ENCODE data around the gene BIN1. TPM values are rescaled to one million over a fixed set of nuclear protein-coding genes. Genes with fewer than 3 reads are reported as not detected.

The BIN1 gene
- total RNA-seq, 2 donors from 2014 or later, result 41.7 to 45.9 TPM

DNA sequence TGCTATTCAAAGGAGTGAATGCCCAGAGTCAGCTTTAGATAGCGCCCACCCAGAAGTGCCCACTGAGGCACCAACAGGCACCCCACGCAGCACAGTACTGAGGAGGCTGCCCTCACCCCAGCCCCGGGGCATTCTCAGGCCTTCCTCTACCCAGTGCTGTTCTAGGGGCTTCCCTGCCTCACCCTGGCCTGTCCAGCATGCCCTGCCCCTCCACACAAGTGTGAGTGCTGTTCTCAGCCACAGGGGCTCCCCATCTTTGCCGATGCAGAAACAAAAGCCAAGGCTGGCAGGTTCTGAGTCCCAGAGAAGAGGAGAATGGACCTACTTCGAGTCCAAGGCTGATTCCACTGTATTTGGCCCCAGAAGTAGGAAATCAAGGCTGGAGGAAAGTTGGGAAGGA lies 15.8 kb downstream of the BIN1 start:
- no peaks in the 10 kb centered on the region for H3K9me3 Mint-ChIP-seq
- Histone ChIP-seq H3K9ac (ENCODE audit: extremely low read depth, low read length, poor library complexity, severe bottlenecking) (no peak overlapping the region), H3K27ac (ENCODE audit: low read depth, low read length) (no peak overlapping the region), H3K4me3 (ENCODE audit: low read length) (no peak overlapping the region), H3K9me3 (ENCODE audit: control insufficient read depth, low read length) (no peaks in the 10 kb centered on the region), H3K36me3 (ENCODE audit: control insufficient read depth, insufficient read depth, low read length) (no peaks in the 10 kb centered on the region), H3K27me3 (ENCODE audit: control insufficient read depth, insufficient read depth, low read length, poor library complexity, severe bottlenecking) (no peaks in the 10 kb centered on the region), H3K4me1 (ENCODE audit: control insufficient read depth, insufficient read depth, low read length) (peaks cover 13% of the 10 kb centered on the region)
- H3K36me3 Mint-ChIP-seq (ENCODE audit: low read depth), result no peaks in the 10 kb centered on the region
- WGBS, 2 experiments (ENCODE audit: insufficient coverage in 1 of 2, insufficient read length in 1 of 2), result 87 to 96% methylated on average over 3 to 5 of the region's 5 CpGs
- no peak for DNase-seq
- H3K4me3 Mint-ChIP-seq, result no peak overlapping the region
- TF ChIP-seq, protein P1, sequence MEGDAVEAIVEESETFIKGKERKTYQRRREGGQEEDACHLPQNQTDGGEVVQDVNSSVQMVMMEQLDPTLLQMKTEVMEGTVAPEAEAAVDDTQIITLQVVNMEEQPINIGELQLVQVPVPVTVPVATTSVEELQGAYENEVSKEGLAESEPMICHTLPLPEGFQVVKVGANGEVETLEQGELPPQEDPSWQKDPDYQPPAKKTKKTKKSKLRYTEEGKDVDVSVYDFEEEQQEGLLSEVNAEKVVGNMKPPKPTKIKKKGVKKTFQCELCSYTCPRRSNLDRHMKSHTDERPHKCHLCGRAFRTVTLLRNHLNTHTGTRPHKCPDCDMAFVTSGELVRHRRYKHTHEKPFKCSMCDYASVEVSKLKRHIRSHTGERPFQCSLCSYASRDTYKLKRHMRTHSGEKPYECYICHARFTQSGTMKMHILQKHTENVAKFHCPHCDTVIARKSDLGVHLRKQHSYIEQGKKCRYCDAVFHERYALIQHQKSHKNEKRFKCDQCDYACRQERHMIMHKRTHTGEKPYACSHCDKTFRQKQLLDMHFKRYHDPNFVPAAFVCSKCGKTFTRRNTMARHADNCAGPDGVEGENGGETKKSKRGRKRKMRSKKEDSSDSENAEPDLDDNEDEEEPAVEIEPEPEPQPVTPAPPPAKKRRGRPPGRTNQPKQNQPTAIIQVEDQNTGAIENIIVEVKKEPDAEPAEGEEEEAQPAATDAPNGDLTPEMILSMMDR (conservative IDR thresholded peaks at IDR 0.05), result no peak
- H3K4me1 Mint-ChIP-seq, result peaks cover 13% of the 10 kb centered on the region
- no peaks in the 10 kb centered on the region for H3K27me3 Mint-ChIP-seq (ENCODE audit: insufficient read depth)
- H3K27ac Mint-ChIP-seq, result no peak overlapping the region

DNA sequence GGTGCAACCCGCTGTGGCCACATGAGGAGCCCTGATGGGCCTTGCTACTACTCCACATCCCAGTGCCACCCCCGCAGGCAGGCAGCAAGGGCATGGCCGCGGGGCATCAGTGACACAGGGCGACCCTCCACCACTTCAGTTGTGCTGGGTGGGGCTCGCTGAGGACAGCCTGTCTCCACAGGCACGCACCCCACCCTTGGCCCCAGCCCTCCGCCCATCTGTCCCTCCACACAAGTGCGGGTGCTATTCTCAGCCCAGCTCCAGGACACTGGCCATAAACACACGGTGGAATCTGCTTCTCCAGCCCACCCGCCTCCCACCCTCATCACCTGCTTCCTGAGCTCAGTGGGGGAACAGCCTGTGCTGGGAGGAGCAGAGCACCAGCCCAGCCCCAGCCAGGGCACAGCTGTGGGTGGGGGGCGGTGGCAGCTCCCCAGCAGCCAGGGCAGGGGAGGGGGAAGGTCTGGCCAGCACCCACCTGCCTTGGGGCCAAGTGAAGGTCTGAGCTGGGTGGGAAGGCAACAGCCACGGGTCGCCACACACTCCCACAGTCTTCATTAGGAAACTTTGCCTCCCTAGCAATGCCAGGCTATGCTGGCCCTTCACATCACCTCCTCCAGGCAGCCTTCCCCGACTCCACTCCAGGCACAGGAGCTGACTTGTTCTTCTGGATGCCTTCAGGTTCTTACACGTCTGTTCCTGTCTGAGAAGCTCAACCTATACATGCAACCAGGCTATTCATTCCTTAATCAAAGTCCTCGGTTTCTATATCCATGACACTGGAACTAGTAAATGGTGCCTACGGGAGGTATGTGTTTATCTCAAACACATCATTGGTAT lies 16.5 kb downstream of the BIN1 start:
- no peak overlapping the region for H3K27ac Mint-ChIP-seq
- peaks cover 13% of the 10 kb centered on the region for H3K4me1 Mint-ChIP-seq
- H3K4me3 Mint-ChIP-seq, result no peak overlapping the region
- no peaks in the 10 kb centered on the region for H3K9me3 Mint-ChIP-seq
- no peaks in the 10 kb centered on the region for H3K9me3 ChIP-seq (ENCODE audit: control insufficient read depth, low read length)
- WGBS, 2 experiments (ENCODE audit: insufficient coverage in 1 of 2, insufficient read length in 1 of 2), result 79 to 91% methylated on average over 7 to 18 of the region's 18 CpGs
- no peak overlapping the region for H3K27ac ChIP-seq (ENCODE audit: low read depth, low read length)
- H3K4me3 ChIP-seq (ENCODE audit: low read length), result no peak overlapping the region
- no peaks in the 10 kb centered on the region for H3K36me3 ChIP-seq (ENCODE audit: control insufficient read depth, insufficient read depth, low read length)
- no peaks in the 10 kb centered on the region for H3K27me3 ChIP-seq (ENCODE audit: control insufficient read depth, insufficient read depth, low read length, poor library complexity, severe bottlenecking)
- H3K36me3 Mint-ChIP-seq (ENCODE audit: low read depth), result no peaks in the 10 kb centered on the region
- no peak for DNase-seq
- no peak overlapping the region for H3K9ac ChIP-seq (ENCODE audit: extremely low read depth, low read length, poor library complexity, severe bottlenecking)
- H3K27me3 Mint-ChIP-seq (ENCODE audit: insufficient read depth), result no peaks in the 10 kb centered on the region
- TF ChIP-seq, protein P1 (conservative IDR thresholded peaks at IDR 0.05), result no peak
- peaks cover 15% of the 10 kb centered on the region for H3K4me1 ChIP-seq (ENCODE audit: control insufficient read depth, insufficient read depth, low read length)

- Histone ChIP-seq H3K4me3 (ENCODE audit: low read length) (no peak overlapping the region), H3K27me3 (ENCODE audit: control insufficient read depth, insufficient read depth, low read length, poor library complexity, severe bottlenecking) (no peaks in the 10 kb centered on the region), H3K9me3 (ENCODE audit: control insufficient read depth, low read length) (no peaks in the 10 kb centered on the region), H3K9ac (ENCODE audit: extremely low read depth, low read length, poor library complexity, severe bottlenecking) (no peak overlapping the region), H3K27ac (ENCODE audit: low read depth, low read length) (no peak overlapping the region), H3K4me1 (ENCODE audit: control insufficient read depth, insufficient read depth, low read length) (peaks cover 18% of the 10 kb centered on the region), H3K36me3 (ENCODE audit: control insufficient read depth, insufficient read depth, low read length) (no peaks in the 10 kb centered on the region)
- Mint-ChIP-seq H3K9me3 (no peaks in the 10 kb centered on the region), H3K27me3 (ENCODE audit: insufficient read depth) (no peaks in the 10 kb centered on the region), H3K4me3 (no peak overlapping the region), H3K4me1 (peaks cover 16% of the 10 kb centered on the region), H3K36me3 (ENCODE audit: low read depth) (no peaks in the 10 kb centered on the region), H3K27ac (no peak overlapping the region)
- TF ChIP-seq, protein P1 (conservative IDR thresholded peaks at IDR 0.05), result no peak
- WGBS, 2 experiments (ENCODE audit: insufficient coverage in 1 of 2, insufficient read length in 1 of 2), result 92% methylated on average over 4 to 10 of the region's 10 CpGs
- no peak for DNase-seq
Observed at GRCh38 chr2:127089478-127090235, 17.3 kb downstream of the BIN1 start.

Data from endodermal cell (in vitro differentiated cells).